Measurements from ENCODE around the gene MARCHF7. TPM values are rescaled to one million over a fixed set of nuclear protein-coding genes. Genes with fewer than 3 reads are reported as not detected.
"Not testable (repeated sequence)": the region's sequence is repeated elsewhere in the genome, so short reads cannot be mapped to it uniquely, and the experiment has no call there.

MARCHF7 gene
- 49.4 TPM for total RNA-seq

GRCh38 chr2:159712143-159712928 lies at the start of gene MARCHF7:
Gene MARCHF7, plus strand, starts transcription at chr2:159712506. Its CDS starts 16,517 bp downstream, at chr2:159729023.
- TF ChIP-seq CTCF (IDR thresholded peaks at IDR 0.05), result peak; percentile 16 to 51 (median 36)

GRCh38 chr2:159667423-159667822 lies 44.9 kb upstream of the MARCHF7 start:
- H3K27ac ChIP-seq; H3K36me3 ChIP-seq; H3K4me3 ChIP-seq; H3K27me3 ChIP-seq; H3K4me1 ChIP-seq; intact Hi-C loops (cut with DNase I); DNase-seq (ENCODE audit: low spot score in 2 of 2); H3K9me3 ChIP-seq: not testable (repeated sequence)

More at GRCh38 chr2:159712143-159712928, at the start of gene MARCHF7:
- peak; percentile 82 to 98 for DNase-seq (ENCODE audit: low spot score in 2 of 2)
- Histone ChIP-seq H3K27ac (peak within 1 kb of the TSS; percentile 97 to 98), H3K36me3 (peaks cover 8 to 18% of the 10 kb centered on the region in 2 donors), H3K4me1 (peaks cover 3 to 31% of the 10 kb centered on the region in 2 donors), H3K9me3 (no peaks in the 10 kb centered on the region), H3K4me3 (peak within 1 kb of the TSS; percentile 82 to 94), H3K27me3 (no peaks in the 10 kb centered on the region)
- intact Hi-C loops (cut with DNase I), result loop anchor here (1.0 to 5.0 kb wide), 4 partner anchors 85 to 1255 kb away; partner anchors contain the start of genes CCDC148, CD302, PKP4 and WDSUB1

GRCh38 chr2:159671047-159671446 lies 41.3 kb upstream of the MARCHF7 start:
- intact Hi-C loops (cut with DNase I), result no loop called here
- Histone ChIP-seq H3K36me3 (no peaks in the 10 kb centered on the region), H3K27me3 (no peaks in the 10 kb centered on the region), H3K9me3 (no peaks in the 10 kb centered on the region), H3K4me3 (no peak overlapping the region), H3K4me1 (no peaks in the 10 kb centered on the region), H3K27ac (no peak overlapping the region)
- TF ChIP-seq CTCF (IDR thresholded peaks at IDR 0.05), result no peak
- no peak for DNase-seq (ENCODE audit: low spot score in 2 of 2)

- H3K36me3 ChIP-seq, result no peaks in the 10 kb centered on the region
- no peak overlapping the region for H3K27ac ChIP-seq
- no peaks in the 10 kb centered on the region for H3K4me1 ChIP-seq
- DNase-seq (ENCODE audit: low spot score in 2 of 2), result no peak
- intact Hi-C loops (cut with DNase I), result no loop called here
- H3K4me3 ChIP-seq, result no peak overlapping the region
- no peaks in the 10 kb centered on the region for H3K9me3 ChIP-seq
- H3K27me3 ChIP-seq, result no peaks in the 10 kb centered on the region
- peak in 1 of 3 experiments; percentile 23 for TF ChIP-seq CTCF (IDR thresholded peaks at IDR 0.05)
These were observed 34.7 kb upstream of the MARCHF7 start for GRCh38 chr2:159677654-159678053.

- no peak overlapping the region for H3K4me3 ChIP-seq
- no peak for TF ChIP-seq CTCF (IDR thresholded peaks at IDR 0.05)
- no peaks in the 10 kb centered on the region for H3K4me1 ChIP-seq
- H3K36me3 ChIP-seq, result no peaks in the 10 kb centered on the region
- intact Hi-C loops (cut with DNase I), result no loop called here
- no peaks in the 10 kb centered on the region for H3K9me3 ChIP-seq
- H3K27ac ChIP-seq, result no peak overlapping the region
- no peak for DNase-seq (ENCODE audit: low spot score in 2 of 2)
- no peaks in the 10 kb centered on the region for H3K27me3 ChIP-seq
These were observed 31.6 kb upstream of the MARCHF7 start for GRCh38 chr2:159680692-159681091.

GRCh38 chr2:159683817-159684216 lies 28.5 kb upstream of the MARCHF7 start:
- Histone ChIP-seq H3K27ac (no peak overlapping the region), H3K27me3 (no peaks in the 10 kb centered on the region), H3K4me3 (no peak overlapping the region), H3K36me3 (no peaks in the 10 kb centered on the region), H3K4me1 (no peaks in the 10 kb centered on the region), H3K9me3 (no peaks in the 10 kb centered on the region)
- TF ChIP-seq CTCF (IDR thresholded peaks at IDR 0.05), result no peak
- intact Hi-C loops (cut with DNase I), result no loop called here
- DNase-seq (ENCODE audit: low spot score in 2 of 2), result no peak
